Amygdala (tissue), 56 donors: ENCODE data around the gene MACO1.
"Not testable (repeated sequence)": the region's sequence is repeated elsewhere in the genome, so short reads cannot be mapped to it uniquely, and the experiment has no call there.

ENCODE experiments used
- DNase-seq, 56 donors: peaks; one replicate each; lab custom pipeline; 2025; lab: John Stamatoyannopoulos, UW

MACO1 gene

GRCh38 chr1:25484533-25484932 is 53.8 kb downstream of the MACO1 start:
- DNase-seq: no peak

GRCh38 chr1:25485536-25486411 is 55.1 kb downstream of the MACO1 start:
- DNase-seq: no peak

- DNase-seq: peak in 3 of 56 donors; percentile 4 to 12 (median 10)
These were observed 55.9 kb downstream of the MACO1 start for GRCh38 chr1:25486602-25487001.

GRCh38 chr1:25487628-25488027 is 56.9 kb downstream of the MACO1 start:
- no peak for DNase-seq

- DNase-seq: no peak
These were observed 61.6 kb downstream of the MACO1 start for GRCh38 chr1:25492323-25492722.

- DNase-seq: no peak
These were observed 64.3 kb downstream of the MACO1 start for GRCh38 chr1:25494952-25495351.

- DNase-seq: no peak
These were observed 70.0 kb downstream of the MACO1 start for GRCh38 chr1:25500694-25501093.

GRCh38 chr1:25501235-25502058 is 70.8 kb downstream of the MACO1 start:
- DNase-seq: no peak

- no peak for DNase-seq
These were observed 72.3 kb downstream of the MACO1 start for GRCh38 chr1:25502957-25503356.

- DNase-seq: peak in 3 of 56 donors; percentile 12 to 33 (median 15)
These were observed 73.1 kb downstream of the MACO1 start for GRCh38 chr1:25503551-25504426.

- no peak for DNase-seq
These were observed 74.3 kb downstream of the MACO1 start for GRCh38 chr1:25504706-25505595.

- no peak for DNase-seq
These were observed 75.1 kb downstream of the MACO1 start for GRCh38 chr1:25505656-25506385.

GRCh38 chr1:25506566-25507463 is 76.1 kb downstream of the MACO1 start:
- not testable (repeated sequence) for DNase-seq

- DNase-seq: no peak
These were observed 83.0 kb downstream of the MACO1 start for GRCh38 chr1:25513666-25514065.

GRCh38 chr1:25515033-25515432 is 84.3 kb downstream of the MACO1 start:
- DNase-seq: no peak

GRCh38 chr1:25516686-25517085 is 86.0 kb downstream of the MACO1 start:
- DNase-seq: no peak

- DNase-seq: no peak
These were observed 87.0 kb downstream of the MACO1 start for GRCh38 chr1:25517476-25518394.
